A549 (cell line): ENCODE data around the gene ADCY3. TPM values are rescaled to one million over a fixed set of nuclear protein-coding genes. Genes with fewer than 3 reads are reported as not detected.

Experiments used
- ATAC-seq, 2 experiments: fragments of 200-7000 bp in 1 of 2; fragments of >200 bp in 1 of 2; cut with Nextera tagmentation in 1 of 2; cut with Tn5 transposase in 1 of 2; 3 replicates each; pipeline versions ENCODE4 v1.8.0 to v1.9.1; 2018 to 2020; ENCODE audit warnings: mild to moderate bottlenecking in 1 of 2, moderate library complexity in 1 of 2
- CTCF ChIA-PET: fragments of 300-600 bp; sonication (Branson Sonifier 250); formaldehyde crosslinking; extraction: SDS; loops from one replicate; lab custom pipeline; 2021; ENCODE audit warnings: antibody characterized with exemption, inconsistent platforms; lab: Yijun Ruan, JAX
- POLR2A ChIA-PET: fragments of 350-600 bp; formaldehyde crosslinking; extraction: SDS; loops from one replicate; lab custom pipeline; 2021; ENCODE audit warnings: antibody characterized with exemption, inconsistent platforms; lab: Yijun Ruan, JAX
- DNase-seq, 2 experiments: peaks; one replicate each; pipeline versions ENCODE4 v3.0.0 to v3.0.0-alpha.2; 2011 to 2016; ENCODE audit warnings: low read depth in 1 of 2, low spot score in 1 of 2
- FAIRE-seq: peaks from 2 replicates; lab custom pipeline; 2011; peaks lifted over from hg19 to GRCh38; lab: Jason Lieb, UNC
- H3K27ac ChIP-seq, 2 experiments: fragments of >200 bp; sonication (Bioruptor Twin); formaldehyde crosslinking; 3 replicates each; pipeline ENCODE4 v1.5.1; 2016 to 2017
- H3K4me1 ChIP-seq: fragments of >200 bp; sonication (Bioruptor Twin); formaldehyde crosslinking; 3 replicates; pipeline ENCODE4 v1.6.1; 2016
- H3K4me2 ChIP-seq: fragments of >200 bp; sonication (Bioruptor Twin); formaldehyde crosslinking; 3 replicates; pipeline ENCODE4 v1.6.1; 2016
- H3K4me3 ChIP-seq: fragments of >200 bp; sonication (Bioruptor Twin); formaldehyde crosslinking; 3 replicates; pipeline ENCODE4 v1.5.1; 2016
- H3K9me3 ChIP-seq: fragments of >200 bp; sonication (Bioruptor Twin); formaldehyde crosslinking; 3 replicates; pipeline ENCODE4 v1.6.1; 2016
- BCL3 ChIP-seq: fragments of >200 bp; sonication (Bioruptor Twin); formaldehyde crosslinking; IDR thresholded peaks from 3 replicates; pipeline ENCODE4 v1.6.1; 2016
- BHLHE40 ChIP-seq: IDR thresholded peaks from 2 replicates; pipeline ENCODE4 v1.6.1; 2012; ENCODE audit warnings: low read depth, low read length, inconsistent platforms
- CEBPB ChIP-seq, 2 experiments: fragments of >200 bp in 1 of 2; sonication (Bioruptor Twin) in 1 of 2; formaldehyde crosslinking in 1 of 2; IDR thresholded peaks; 2 replicates each; pipeline ENCODE4 v1.6.1; 2012 to 2016
- FOSL2 ChIP-seq, 2 experiments: fragments of 450-650 bp in 1 of 2; fragments of >200 bp in 1 of 2; sonication (Bioruptor Twin) in 1 of 2; formaldehyde crosslinking; IDR thresholded peaks; 2 replicates each; pipeline versions ENCODE4 v1.5.0 to v1.6.1; 2016 to 2020; ENCODE audit warnings: mild to moderate bottlenecking in 1 of 2, moderate library complexity in 1 of 2
- GATA3 ChIP-seq: IDR thresholded peaks from 2 replicates; pipeline ENCODE4 v1.6.1; 2012; ENCODE audit warnings: borderline replicate concordance
- HES2 ChIP-seq: fragments of >200 bp; sonication (Bioruptor Twin); formaldehyde crosslinking; IDR thresholded peaks from 2 replicates; pipeline ENCODE4 v1.6.1; 2016
- HOXA7 ChIP-seq: fragments of 250-450 bp; sonication (Bioruptor Pico); IDR thresholded peaks from 2 replicates; pipeline ENCODE4 v1.5.0; 2020; ENCODE audit warnings: mild to moderate bottlenecking, moderate library complexity
- HOXB5 ChIP-seq: fragments of 250-450 bp; sonication (Bioruptor Pico); IDR thresholded peaks from 2 replicates; pipeline ENCODE4 v1.5.0; 2020; ENCODE audit warnings: mild to moderate bottlenecking, moderate library complexity
- JUN ChIP-seq, 2 experiments: fragments of >200 bp; sonication (Bioruptor Twin); formaldehyde crosslinking; IDR thresholded peaks; 2 replicates in 1 of 2; 3 replicates in 1 of 2; pipeline ENCODE4 v1.6.1; 2016 to 2017
- KDM1A ChIP-seq: fragments of 200-600 bp; sonication (generic); IDR thresholded peaks from 2 replicates; pipeline ENCODE4 v1.6.1; 2016; ENCODE audit warnings: low read depth, mild to moderate bottlenecking
- KDM5A ChIP-seq: fragments of 200-600 bp; sonication (generic); IDR thresholded peaks from 2 replicates; pipeline ENCODE4 v1.6.1; 2016; ENCODE audit warnings: antibody characterized with exemption, mild to moderate bottlenecking
- MAX ChIP-seq: IDR thresholded peaks from 2 replicates; pipeline ENCODE4 v1.6.1; 2012
- MAZ ChIP-seq: fragments of 150-350 bp; IDR thresholded peaks from 2 replicates; pipeline ENCODE4 v1.6.1; 2014; ENCODE audit warnings: antibody characterized with exemption, low read depth, low read length, borderline replicate concordance
- RAD21 ChIP-seq, 2 experiments: fragments of >200 bp in 1 of 2; sonication (Bioruptor Twin) in 1 of 2; formaldehyde crosslinking in 1 of 2; IDR thresholded peaks in 1 of 2; conservative IDR thresholded peaks in 1 of 2; 2 replicates in 1 of 2; 3 replicates in 1 of 2; pipeline ENCODE4 v1.6.1; 2012 to 2018; ENCODE audit warnings: inconsistent platforms in 1 of 2
- RCOR1 ChIP-seq: fragments of 150-350 bp; IDR thresholded peaks from 2 replicates; pipeline ENCODE4 v1.6.1; 2014; ENCODE audit warnings: antibody characterized with exemption, low read length, low read depth
- SMC3 ChIP-seq: fragments of >200 bp; sonication (Bioruptor Twin); formaldehyde crosslinking; IDR thresholded peaks from 3 replicates; pipeline ENCODE4 v1.6.1; 2018; ENCODE audit warnings: inconsistent platforms
- TFCP2L1 ChIP-seq: fragments of 250-450 bp; sonication (Bioruptor Pico); IDR thresholded peaks from 2 replicates; pipeline ENCODE4 v1.5.0; 2021; ENCODE audit warnings: mild to moderate bottlenecking
- ZSCAN20 ChIP-seq: fragments of 250-450 bp; sonication (Bioruptor Pico); IDR thresholded peaks from 2 replicates; pipeline ENCODE4 v1.8.0; 2022; ENCODE audit warnings: mild to moderate bottlenecking, moderate library complexity
- WGBS: methylation state at CpG from one replicate; pipeline ENCODE4 v1.1.6; 2017; ENCODE audit errors: missing lambda C conversion rate; 5-methylcytosine and 5-hydroxymethylcytosine counted together
- polyA plus RNA-seq, 4 experiments: library from polyadenylated mRNA; depleted of rRNA in 3 of 4; stranded (reverse); fragments of >200 nt; fragmentation: RNase III in 1 of 4; extraction: RNeasy Plus Mini Kit Qiagen cat#74134 plus additional on column Dnase treatment in 1 of 4; gene quantifications; 2 replicates in 3 of 4; 3 replicates in 1 of 4; pipeline ENCODE4 v1.2.3, GENCODE V29; 2011 to 2017
- TF ChIP-seq, protein P1 (sequence below): fragments of >200 bp; sonication (Bioruptor Twin); formaldehyde crosslinking; IDR thresholded peaks from 3 replicates; pipeline ENCODE4 v1.5.1; 2016
- TF ChIP-seq, protein P2 (sequence below): fragments of 450-650 bp; IDR thresholded peaks from 2 replicates; pipeline ENCODE4 v1.6.1; 2014; ENCODE audit warnings: antibody characterized with exemption

ADCY3 gene
- polyA plus RNA-seq, 2 of the 4 experiments (the other 2 are of a cell fraction) = 37.4 to 65.4 TPM

DNA sequence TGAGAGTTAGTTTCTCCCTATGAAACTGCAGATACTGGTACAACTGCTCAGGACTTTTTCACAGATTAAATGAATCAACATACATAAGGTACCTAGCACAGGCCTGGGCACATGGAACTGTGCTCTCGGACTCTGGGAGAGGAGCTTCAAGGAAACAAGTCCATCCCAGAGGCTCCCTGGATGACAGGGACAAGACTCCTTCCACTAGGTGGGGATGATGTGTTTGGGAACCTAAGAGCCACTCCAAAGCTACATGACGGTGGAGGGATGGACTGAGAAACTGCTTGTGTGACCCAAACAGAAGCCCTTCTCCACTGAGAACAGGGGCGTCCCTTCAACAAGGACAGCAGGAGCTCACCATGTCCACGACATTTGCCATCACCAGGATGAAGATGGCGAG lies 89.7 kb downstream of the ADCY3 start:
- POLR2A ChIA-PET = no interaction called here
- Histone ChIP-seq H3K27ac (no peak overlapping the region), H3K4me2 (no peak overlapping the region), H3K4me3 (no peak overlapping the region), H3K9me3 (no peaks in the 10 kb centered on the region), H3K4me1 (0 out of 3 replicates have a peak, but pooled peaks cover 2% of the 10 kb centered on the region)
- no peak for ATAC-seq
- WGBS = 94% methylated on average over 5 of the region's 5 CpGs
- TF ChIP-seq MAZ (no peak), RAD21 (conservative IDR thresholded peaks at IDR 0.05 in 1 of 2, IDR thresholded peaks at IDR 0.05 in 1 of 2) (peak in 1 of 2 experiments; percentile 41; a peak in 3 of 5 replicates)
- TF ChIP-seq, protein P1, sequence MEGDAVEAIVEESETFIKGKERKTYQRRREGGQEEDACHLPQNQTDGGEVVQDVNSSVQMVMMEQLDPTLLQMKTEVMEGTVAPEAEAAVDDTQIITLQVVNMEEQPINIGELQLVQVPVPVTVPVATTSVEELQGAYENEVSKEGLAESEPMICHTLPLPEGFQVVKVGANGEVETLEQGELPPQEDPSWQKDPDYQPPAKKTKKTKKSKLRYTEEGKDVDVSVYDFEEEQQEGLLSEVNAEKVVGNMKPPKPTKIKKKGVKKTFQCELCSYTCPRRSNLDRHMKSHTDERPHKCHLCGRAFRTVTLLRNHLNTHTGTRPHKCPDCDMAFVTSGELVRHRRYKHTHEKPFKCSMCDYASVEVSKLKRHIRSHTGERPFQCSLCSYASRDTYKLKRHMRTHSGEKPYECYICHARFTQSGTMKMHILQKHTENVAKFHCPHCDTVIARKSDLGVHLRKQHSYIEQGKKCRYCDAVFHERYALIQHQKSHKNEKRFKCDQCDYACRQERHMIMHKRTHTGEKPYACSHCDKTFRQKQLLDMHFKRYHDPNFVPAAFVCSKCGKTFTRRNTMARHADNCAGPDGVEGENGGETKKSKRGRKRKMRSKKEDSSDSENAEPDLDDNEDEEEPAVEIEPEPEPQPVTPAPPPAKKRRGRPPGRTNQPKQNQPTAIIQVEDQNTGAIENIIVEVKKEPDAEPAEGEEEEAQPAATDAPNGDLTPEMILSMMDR = peak; percentile 23; the same call in 1 of the 3 replicates
- TF ChIP-seq, all 56 proteins: peak for 2
- DNase-seq (peak in 1 of 2 experiments; percentile 64), FAIRE-seq (no peak)
- CTCF ChIA-PET = interaction anchor here (0.5 to 15.3 kb wide), 8 partner anchors 10 to 1442 kb away, joined by 3 to 252 read pairs (median 4); partner anchors contain the start of genes CENPO, PTRHD1 and TP53I3

- 84% methylated on average over 17 of the region's 17 CpGs for WGBS
- DNase-seq (no peak), ATAC-seq (no peak)
- Histone ChIP-seq H3K4me3 (no peak overlapping the region), H3K4me1 (0 out of 3 replicates have a peak, but pooled peaks cover 2% of the 10 kb centered on the region), H3K27ac (no peak overlapping the region), H3K9me3 (no peaks in the 10 kb centered on the region)
- ChIA-PET POLR2A (interaction anchor here (1.3 kb wide), 1 partner anchor 36 kb away, joined by 8 read pairs; the partner anchor contains the start of genes CENPO and PTRHD1), CTCF (interaction anchor here (0.5 to 15.3 kb wide), 71 partner anchors 8 to 1004 kb away, joined by 3 to 252 read pairs (median 4); partner anchors contain the start of genes CENPO, ITSN2, PTRHD1 and TP53I3)
- no peak for TF ChIP-seq ZSCAN20 (CRISPR knock-in tag)
- TF ChIP-seq, all 56 proteins: peak for 0
- FAIRE-seq = no peak
- H3K4me2 ChIP-seq = no peak overlapping the region
Measured at GRCh38 chr2:24828238-24828996, 91.6 kb downstream of the ADCY3 start.

DNA sequence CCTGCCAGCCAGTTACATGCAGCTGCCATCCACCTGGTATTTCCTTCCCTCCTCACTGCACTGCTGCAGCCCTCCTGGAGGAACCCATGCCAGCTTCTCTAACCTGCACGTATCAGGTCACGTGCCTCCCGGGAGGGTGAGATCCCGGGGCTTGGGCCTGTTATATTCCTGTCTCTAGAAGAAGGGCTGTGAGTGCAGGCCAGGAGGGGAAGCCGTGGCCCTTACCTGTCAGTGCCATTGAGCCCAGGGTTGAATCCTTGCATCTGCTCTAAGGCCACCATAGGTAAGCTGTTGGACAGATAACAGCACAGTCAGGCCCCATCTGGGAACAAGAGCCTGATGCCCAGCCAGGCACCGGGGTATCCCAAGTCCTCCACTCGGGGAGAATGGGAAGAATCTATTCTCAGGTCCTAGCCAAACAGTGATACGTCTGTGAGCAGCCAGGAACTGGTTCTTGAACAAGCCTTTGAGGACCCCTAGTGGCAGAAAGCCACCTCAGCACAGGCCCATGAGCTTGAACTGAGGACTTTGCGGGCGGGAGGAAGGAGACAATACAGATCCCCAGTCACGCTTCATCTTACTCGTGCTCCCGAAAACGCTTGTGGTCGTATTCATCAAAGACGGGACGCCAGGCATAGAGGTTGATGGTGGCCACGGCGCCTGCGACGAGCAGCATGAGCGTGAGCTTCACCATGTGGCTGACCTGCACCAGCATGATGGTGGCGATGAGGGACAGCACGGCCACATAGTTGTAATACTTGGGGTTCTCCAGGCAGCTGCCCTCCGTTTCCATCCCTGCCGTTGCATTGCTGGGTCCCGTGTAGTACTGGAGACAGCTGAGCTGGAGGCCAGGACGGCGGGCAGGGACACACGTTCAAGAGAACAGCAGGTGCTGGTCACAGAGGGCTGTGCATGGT lies 92.5 kb downstream of the ADCY3 start:
- POLR2A ChIA-PET = interaction anchor here (0.6 to 1.3 kb wide), 2 partner anchors 11 to 35 kb away, joined by 8 read pairs; partner anchors contain the start of genes CENPO and PTRHD1
- CTCF ChIA-PET = interaction anchor here (0.5 to 15.3 kb wide), 75 partner anchors 8 to 1003 kb away, joined by 3 to 252 read pairs (median 4); partner anchors contain the start of genes CENPO, ITSN2, PTRHD1 and TP53I3
- peak; percentile 63 for FAIRE-seq
- TF ChIP-seq MAX (peak; percentile 21; the same call in 1 of the 2 replicates), BCL3 (no peak), SMC3 (peak; percentile 93), KDM1A (no peak), RCOR1 (no peak), FOSL2 (IDR thresholded peaks at IDR 0.05) (no peak), FOSL2 (CRISPR knock-in tag; IDR thresholded peaks at IDR 0.05) (no peak), HES2 (no peak), TFCP2L1 (CRISPR knock-in tag) (no peak), CEBPB (IDR thresholded peaks at IDR 0.05) (no peak), KDM5A (no peak), HOXB5 (CRISPR knock-in tag) (no peak), GATA3 (no peak), HOXA7 (CRISPR knock-in tag) (no peak), BHLHE40 (no peak), RAD21 (conservative IDR thresholded peaks at IDR 0.05 in 1 of 2, IDR thresholded peaks at IDR 0.05 in 1 of 2) (peak; percentile 95 to 97), JUN (IDR thresholded peaks at IDR 0.05) (peak in 1 of 2 experiments; percentile 25; a peak in 1 of 5 replicates)
- TF ChIP-seq, protein P1 = peak; percentile 93
- TF ChIP-seq, protein P2, sequence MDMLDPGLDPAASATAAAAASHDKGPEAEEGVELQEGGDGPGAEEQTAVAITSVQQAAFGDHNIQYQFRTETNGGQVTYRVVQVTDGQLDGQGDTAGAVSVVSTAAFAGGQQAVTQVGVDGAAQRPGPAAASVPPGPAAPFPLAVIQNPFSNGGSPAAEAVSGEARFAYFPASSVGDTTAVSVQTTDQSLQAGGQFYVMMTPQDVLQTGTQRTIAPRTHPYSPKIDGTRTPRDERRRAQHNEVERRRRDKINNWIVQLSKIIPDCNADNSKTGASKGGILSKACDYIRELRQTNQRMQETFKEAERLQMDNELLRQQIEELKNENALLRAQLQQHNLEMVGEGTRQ = no peak
- H3K27ac ChIP-seq = peak overlapping the region in 1 of 2 experiments; percentile 1; a peak in 1 of 6 replicates
- H3K4me3 ChIP-seq = no peak overlapping the region
- peak; percentile 90 to 95 for DNase-seq
- 0 out of 3 replicates have a peak, but pooled peaks cover 2% of the 10 kb centered on the region for H3K4me1 ChIP-seq
- peak; percentile 84 to 91 for ATAC-seq
- H3K9me3 ChIP-seq = no peaks in the 10 kb centered on the region
- H3K4me2 ChIP-seq = no peak overlapping the region
- 29% methylated on average over 23 of the region's 30 CpGs for WGBS
